HFF-Myc (cell line): ENCODE results near the gene CLEC4G.

ENCODE experiments used
- DNase-seq: peaks from one replicate; pipeline ENCODE4 v3.0.0-alpha.2; 2011; ENCODE audit warnings: low read depth; ENCODE audit errors: extremely low read depth
- H3K4me3 ChIP-seq: replicated peaks from 2 replicates; pipeline ENCODE4 v1.5.1; 2011; ENCODE audit warnings: low read depth, mild to moderate bottlenecking, control low read depth, low read length
- TF ChIP-seq, protein P1 (sequence below): IDR thresholded peaks from 2 replicates; pipeline ENCODE4 v1.5.1; 2012; ENCODE audit warnings: mild to moderate bottlenecking, low read depth, low read length, control low read depth; ENCODE audit errors: missing control alignments

The CLEC4G gene

DNA sequence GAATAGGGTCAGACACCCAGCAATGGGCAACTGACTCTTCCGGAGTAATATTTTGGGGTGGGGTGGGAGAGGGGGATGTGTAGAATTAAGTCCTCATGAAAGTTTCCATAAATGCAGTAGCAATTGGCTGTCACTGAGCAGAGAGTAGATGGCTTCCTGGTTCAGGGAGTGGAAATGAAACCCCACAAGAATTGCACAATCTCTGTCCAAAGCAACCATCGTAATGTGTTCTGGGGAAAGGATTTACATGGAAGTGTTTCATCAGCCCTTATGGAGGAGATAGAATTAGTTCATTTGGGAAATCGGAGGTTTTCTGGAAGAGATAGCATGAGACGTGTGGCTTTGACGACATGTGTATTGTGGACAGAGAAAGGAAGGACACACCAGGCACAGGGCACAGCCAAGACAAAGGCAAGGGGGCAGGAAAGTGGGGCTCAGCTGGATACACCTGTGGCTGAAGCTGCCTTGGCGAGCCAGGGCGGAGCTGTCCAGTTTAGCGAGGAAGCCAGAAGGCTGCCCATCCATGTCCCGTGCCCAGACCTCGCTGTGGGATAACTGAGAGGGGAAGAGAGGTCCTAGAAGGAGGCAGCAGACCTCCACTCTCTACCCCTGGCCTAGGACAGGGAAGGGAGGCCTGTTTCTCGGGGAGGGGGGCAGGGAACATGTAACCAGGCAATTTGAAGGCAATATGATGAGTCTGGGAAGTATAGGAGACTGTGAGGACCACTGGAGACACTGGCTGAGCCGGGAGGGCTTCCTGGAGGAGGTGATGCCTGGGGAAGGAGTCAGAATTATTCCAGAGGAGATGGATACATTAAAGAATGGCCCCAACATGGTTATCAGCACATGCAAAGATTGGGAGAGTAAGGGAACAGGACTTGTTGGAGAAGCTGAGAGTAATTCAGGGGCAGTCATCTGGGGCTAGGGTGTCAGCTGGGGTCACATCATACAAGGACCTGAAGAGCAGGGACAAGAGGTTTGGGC lies 2.6 kb upstream of the CLEC4G start:
- no peak for DNase-seq
- no peak overlapping the region for H3K4me3 ChIP-seq
- TF ChIP-seq, protein P1, sequence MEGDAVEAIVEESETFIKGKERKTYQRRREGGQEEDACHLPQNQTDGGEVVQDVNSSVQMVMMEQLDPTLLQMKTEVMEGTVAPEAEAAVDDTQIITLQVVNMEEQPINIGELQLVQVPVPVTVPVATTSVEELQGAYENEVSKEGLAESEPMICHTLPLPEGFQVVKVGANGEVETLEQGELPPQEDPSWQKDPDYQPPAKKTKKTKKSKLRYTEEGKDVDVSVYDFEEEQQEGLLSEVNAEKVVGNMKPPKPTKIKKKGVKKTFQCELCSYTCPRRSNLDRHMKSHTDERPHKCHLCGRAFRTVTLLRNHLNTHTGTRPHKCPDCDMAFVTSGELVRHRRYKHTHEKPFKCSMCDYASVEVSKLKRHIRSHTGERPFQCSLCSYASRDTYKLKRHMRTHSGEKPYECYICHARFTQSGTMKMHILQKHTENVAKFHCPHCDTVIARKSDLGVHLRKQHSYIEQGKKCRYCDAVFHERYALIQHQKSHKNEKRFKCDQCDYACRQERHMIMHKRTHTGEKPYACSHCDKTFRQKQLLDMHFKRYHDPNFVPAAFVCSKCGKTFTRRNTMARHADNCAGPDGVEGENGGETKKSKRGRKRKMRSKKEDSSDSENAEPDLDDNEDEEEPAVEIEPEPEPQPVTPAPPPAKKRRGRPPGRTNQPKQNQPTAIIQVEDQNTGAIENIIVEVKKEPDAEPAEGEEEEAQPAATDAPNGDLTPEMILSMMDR = no peak

DNA sequence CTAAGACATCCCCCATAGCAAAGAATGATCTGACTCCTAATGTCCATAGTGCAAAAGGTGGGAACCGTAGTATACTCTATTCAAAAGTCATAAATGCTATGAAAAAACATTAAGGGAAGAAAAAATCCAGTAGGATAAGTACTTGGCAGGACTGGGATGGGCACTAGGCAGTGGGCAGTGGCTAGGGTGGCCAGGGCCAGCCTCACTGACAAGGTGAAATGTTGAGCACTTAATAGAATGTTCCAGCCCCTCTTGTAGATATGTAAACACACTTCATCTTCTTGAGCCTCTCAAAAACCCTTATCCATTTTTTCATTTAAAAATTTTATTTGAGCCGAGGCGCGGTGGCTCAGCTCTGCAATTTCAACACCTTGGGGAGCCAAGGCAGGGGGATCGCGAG lies 1.5 kb upstream of the CLEC4G start:
- no peak overlapping the region for H3K4me3 ChIP-seq
- TF ChIP-seq, protein P1 = no peak
- no peak for DNase-seq

DNA sequence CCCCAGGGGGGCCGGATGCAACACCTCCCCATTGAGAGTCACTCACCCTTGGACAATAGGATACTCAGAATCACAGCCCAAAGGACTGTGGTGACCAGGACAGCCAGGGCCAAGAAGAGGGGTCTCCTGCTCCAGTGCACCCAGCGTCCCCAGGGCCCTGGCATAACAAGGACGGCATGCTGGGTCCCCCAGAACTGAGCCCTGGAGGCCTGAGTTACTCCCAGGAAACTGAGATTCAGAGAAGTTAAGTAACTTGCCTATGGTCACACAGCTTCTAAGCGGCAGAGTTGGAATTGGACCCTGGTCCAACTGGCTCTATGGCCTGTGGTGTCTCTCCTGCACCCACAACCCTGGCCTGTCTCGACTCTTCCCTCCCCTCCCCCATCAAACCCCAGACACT lies 295 bp downstream of the CLEC4G start:
- H3K4me3 ChIP-seq = no peak overlapping the region
- TF ChIP-seq, protein P1 = no peak
- DNase-seq = no peak

DNA sequence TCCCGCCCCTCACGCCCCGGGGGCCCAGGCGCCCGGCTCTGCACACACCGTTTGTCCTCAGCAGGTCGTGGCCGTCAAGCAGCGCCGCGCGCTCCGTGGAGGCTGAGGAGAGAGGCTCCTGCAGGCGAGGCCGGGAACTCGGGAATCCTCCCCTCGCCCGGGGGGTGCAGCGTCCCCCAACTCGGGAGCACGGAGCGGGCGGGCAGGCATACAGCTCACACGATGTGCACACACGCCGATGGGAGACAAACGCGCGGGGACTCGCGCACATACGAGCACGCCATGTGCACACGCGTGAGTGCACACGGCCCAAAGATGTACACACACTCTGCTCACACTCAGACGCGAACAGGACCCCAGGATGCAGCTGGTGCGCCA lies 703 bp downstream of the CLEC4G start:
- DNase-seq = no peak
- no peak overlapping the region for H3K4me3 ChIP-seq
- TF ChIP-seq, protein P1 = no peak

DNA sequence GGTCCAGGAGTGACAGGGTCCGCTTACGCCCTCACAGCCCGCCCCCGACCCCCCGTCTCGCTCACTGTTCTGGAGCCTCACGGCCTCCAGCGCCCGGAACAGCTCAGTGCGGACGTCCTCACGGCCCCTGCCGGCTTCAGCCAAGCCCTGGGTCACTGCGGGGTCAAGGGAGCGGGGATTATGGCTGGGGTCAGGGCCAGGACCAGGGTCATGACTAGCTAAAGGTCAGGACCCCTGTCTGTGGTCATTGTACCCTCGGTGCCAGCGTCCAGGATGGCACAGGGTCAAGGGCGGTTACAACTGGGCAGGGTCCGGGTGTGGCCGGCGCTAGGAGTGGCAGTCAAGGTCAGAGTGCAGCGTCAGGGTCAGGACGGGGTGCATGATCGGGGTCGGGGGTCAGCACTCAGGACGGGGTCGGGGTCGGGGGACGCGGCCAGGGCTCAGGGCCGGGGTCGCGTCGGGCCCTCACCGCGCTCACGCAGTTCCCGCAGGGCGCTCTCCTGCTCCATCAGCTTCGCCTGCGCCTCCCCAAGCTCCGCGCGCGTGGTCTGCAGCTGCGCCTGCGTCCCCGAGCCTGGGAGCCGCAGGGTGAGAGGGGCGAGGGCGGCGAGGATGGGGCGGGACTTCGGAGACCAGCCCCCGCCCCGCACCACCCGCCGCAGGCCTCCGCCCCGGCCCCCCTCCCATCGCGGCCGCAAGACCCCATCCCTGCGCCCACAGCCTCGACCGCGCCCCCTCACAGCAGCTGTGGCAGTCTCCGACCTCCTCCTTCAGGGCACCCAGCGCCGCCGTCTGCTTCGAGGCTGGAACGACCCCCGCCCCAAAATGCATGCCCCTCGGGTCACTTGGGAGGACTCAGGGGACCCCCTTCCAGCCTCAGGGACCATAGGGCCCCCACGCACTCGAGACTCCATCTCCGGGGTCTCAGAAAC lies 1.4 kb downstream of the CLEC4G start:
- no peak overlapping the region for H3K4me3 ChIP-seq
- TF ChIP-seq, protein P1 = no peak
- no peak for DNase-seq

DNA sequence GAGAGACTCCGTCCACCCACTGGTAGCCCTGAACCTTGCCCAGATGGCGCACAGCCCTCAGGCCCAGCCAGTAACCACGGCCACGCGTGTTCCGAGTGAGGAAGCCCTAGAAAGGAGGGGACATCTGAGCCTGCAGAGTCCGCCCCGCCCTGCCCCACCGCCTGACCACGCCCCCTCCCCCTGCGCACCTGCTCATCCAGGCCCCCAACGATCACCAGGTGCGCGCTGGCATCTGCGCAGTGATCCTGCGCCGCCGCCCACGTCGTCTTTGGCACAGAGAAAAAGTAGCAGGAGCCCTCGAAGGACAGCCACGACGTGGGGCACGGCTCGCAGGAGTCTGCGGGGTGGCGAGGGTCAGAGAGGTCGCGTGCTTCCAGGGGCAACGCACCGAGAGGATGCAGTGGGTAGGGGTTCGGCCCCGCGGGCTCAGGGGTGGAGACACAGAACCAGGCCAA lies 2.1 kb downstream of the CLEC4G start:
- TF ChIP-seq, protein P1 = no peak
- DNase-seq = no peak
- H3K4me3 ChIP-seq = no peak overlapping the region
